SU-DHL-6 (cell line): ENCODE measurements around the gene ADCY10.

ENCODE experiments used
- H2AFZ ChIP-seq: fragments of 200-600 bp; sonication (generic); 2 replicates; pipeline ENCODE4 v1.6.1; 2014; ENCODE audit warnings: low read depth, mild to moderate bottlenecking, moderate library complexity, mixed read lengths, antibody characterized with exemption, low read length; ENCODE audit not compliant: severe bottlenecking
- H3F3A ChIP-seq: fragments of 200-600 bp; shearing (Covaris generic); 2 replicates; pipeline ENCODE4 v1.6.0; 2016; ENCODE audit warnings: antibody characterized with exemption, mild to moderate bottlenecking; ENCODE audit not compliant: insufficient read depth
- H3K27ac ChIP-seq: fragments of 200-600 bp; sonication (generic); 2 replicates; pipeline ENCODE4 v1.5.1; 2016; ENCODE audit warnings: low read depth, mild to moderate bottlenecking, low read length, moderate library complexity, mixed read lengths
- H3K27me3 ChIP-seq: fragments of 200-600 bp; sonication (generic), shearing (Covaris generic); 2 replicates; pipeline ENCODE4 v1.6.0; 2014; ENCODE audit warnings: mild to moderate bottlenecking, low read length
- H3K36me3 ChIP-seq: fragments of 200-600 bp; sonication (generic); 2 replicates; pipeline ENCODE4 v1.6.1; 2014; ENCODE audit warnings: mild to moderate bottlenecking, low read length, mixed read lengths
- H3K4me2 ChIP-seq: fragments of 300-600, 200-600 bp; shearing (Covaris generic), sonication (generic); 2 replicates; pipeline ENCODE4 v1.6.0; 2014; ENCODE audit warnings: low read length, low read depth, mild to moderate bottlenecking; ENCODE audit not compliant: poor library complexity, severe bottlenecking
- H3K4me3 ChIP-seq: fragments of 200-600 bp; sonication (generic); 2 replicates; pipeline ENCODE4 v1.5.1; 2014; ENCODE audit warnings: antibody characterized with exemption, low read length, mild to moderate bottlenecking, mixed read lengths; ENCODE audit not compliant: insufficient read depth, poor library complexity, severe bottlenecking
- H3K79me2 ChIP-seq: fragments of 200-600 bp; sonication (generic); 2 replicates; pipeline ENCODE4 v1.6.1; 2014; ENCODE audit warnings: mild to moderate bottlenecking, low read length, moderate library complexity; ENCODE audit not compliant: insufficient read depth
- H3K9ac ChIP-seq: fragments of 200-600 bp; sonication (generic); 2 replicates; pipeline ENCODE4 v1.7.0; 2014; ENCODE audit warnings: mild to moderate bottlenecking, low read length
- H3K9me2 ChIP-seq: fragments of 200-600 bp; sonication (generic); replicated peaks from 2 replicates; pipeline ENCODE4 v1.6.1; 2014; ENCODE audit warnings: low read length; ENCODE audit not compliant: insufficient read depth
- H3K9me3 ChIP-seq: fragments of 200-600 bp; sonication (generic); 2 replicates; pipeline ENCODE4 v1.6.1; 2014; ENCODE audit warnings: low read length, mixed read lengths; ENCODE audit not compliant: insufficient read depth
- H4K20me1 ChIP-seq: fragments of 200-600 bp; sonication (generic); 2 replicates; pipeline ENCODE4 v1.6.1; 2014; ENCODE audit warnings: low read depth, mild to moderate bottlenecking, antibody characterized with exemption, low read length, moderate library complexity, mixed read lengths
- CTCF ChIP-seq: fragments of 200-600 bp; sonication (generic); IDR thresholded peaks from one replicate; pipeline ENCODE4 v1.5.1; 2017; ENCODE audit warnings: antibody characterized with exemption, mild to moderate bottlenecking, low read length, moderate library complexity; ENCODE audit not compliant: insufficient read depth, poor library complexity, severe bottlenecking
- EZH2phosphoT487 ChIP-seq: fragments of 200-600 bp; sonication (generic), shearing (Covaris generic); conservative IDR thresholded peaks from 2 replicates; pipeline ENCODE4 v1.6.1; 2018; ENCODE audit warnings: mild to moderate bottlenecking, antibody characterized with exemption, low read length, moderate library complexity, mixed read lengths

Gene ADCY10

GRCh38 chr1:167909691-167910180, 4.2 kb downstream of the ADCY10 start:
- Histone ChIP-seq H3K27ac (no peak overlapping the region), H3K4me2 (no peak overlapping the region), H3K9ac (no peak overlapping the region), H3K9me3 (no peaks in the 10 kb centered on the region), H3F3A (no peaks in the 10 kb centered on the region), H2AFZ (no peak overlapping the region), H3K4me3 (no peak overlapping the region), H3K27me3 (no peaks in the 10 kb centered on the region), H3K79me2 (no peaks in the 10 kb centered on the region), H3K36me3 (no peaks in the 10 kb centered on the region), H3K9me2 (no peaks in the 10 kb centered on the region), H4K20me1 (no peaks in the 10 kb centered on the region)
- TF ChIP-seq CTCF (no peak), EZH2phosphoT487 (no peak)

- Histone ChIP-seq H3K4me3 (no peak overlapping the region), H3K9ac (no peak overlapping the region), H3F3A (no peaks in the 10 kb centered on the region), H4K20me1 (no peaks in the 10 kb centered on the region), H3K27me3 (no peaks in the 10 kb centered on the region), H3K9me2 (no peaks in the 10 kb centered on the region), H3K27ac (no peak overlapping the region), H3K36me3 (no peaks in the 10 kb centered on the region), H3K4me2 (no peak overlapping the region), H3K79me2 (no peaks in the 10 kb centered on the region), H2AFZ (no peak overlapping the region), H3K9me3 (no peaks in the 10 kb centered on the region)
- no peak for TF ChIP-seq EZH2phosphoT487
- no peak for TF ChIP-seq CTCF
These were observed 8.3 kb downstream of the ADCY10 start for GRCh38 chr1:167905671-167906070.

GRCh38 chr1:167905182-167905581, 8.8 kb downstream of the ADCY10 start:
- Histone ChIP-seq H3K36me3 (no peaks in the 10 kb centered on the region), H3K4me2 (no peak overlapping the region), H3K9me3 (no peaks in the 10 kb centered on the region), H3F3A (no peaks in the 10 kb centered on the region), H3K4me3 (no peak overlapping the region), H2AFZ (no peak overlapping the region), H3K27ac (no peak overlapping the region), H3K9me2 (no peaks in the 10 kb centered on the region), H3K27me3 (no peaks in the 10 kb centered on the region), H3K79me2 (no peaks in the 10 kb centered on the region), H3K9ac (no peak overlapping the region), H4K20me1 (no peaks in the 10 kb centered on the region)
- TF ChIP-seq EZH2phosphoT487 (no peak), CTCF (no peak)
